K562 (cell line): Measurements from ENCODE around the gene XKR7. TPM values are rescaled to one million over a fixed set of nuclear protein-coding genes. Genes with fewer than 3 reads are reported as not detected.
"Not testable (repeated sequence)": the region's sequence is repeated elsewhere in the genome, so short reads cannot be mapped to it uniquely, and the experiment has no call there.

Source experiments
- ATAC-seq: fragments of 200-7000 bp; cut with Tn5 transposase; 3 replicates; pipeline ENCODE4 v1.9.1; 2020; ENCODE audit warnings: moderate library complexity
- BruUV-seq: library from RNA; stranded (reverse); fragments of 400-500 nt; replicated peaks from 2 replicates; lab custom pipeline; 2021; lab: Mats Ljungman, UMichigan
- CTCF ChIA-PET: fragments of 300-600 bp; formaldehyde crosslinking; extraction: SDS; loops from one replicate; lab custom pipeline; 2021; ENCODE audit warnings: low intra/inter-chr PET ratio; lab: Yijun Ruan, JAX
- POLR2A ChIA-PET: fragments of 300-600, 350-650 bp; sonication (Branson Sonifier 250); formaldehyde crosslinking; extraction: SDS; loops from one replicate; lab custom pipeline; 2021; ENCODE audit warnings: antibody characterized with exemption, inconsistent platforms; lab: Yijun Ruan, JAX
- DNase-seq, 4 experiments: peaks; one replicate each; pipeline versions ENCODE4 v3.0.0 to v3.0.0-alpha.2; 2011 to 2018; ENCODE audit warnings: low spot score in 3 of 4, mixed read lengths in 3 of 4; ENCODE audit errors: extremely low read depth in 1 of 4
- FAIRE-seq: peaks from 2 replicates; lab custom pipeline; 2011; peaks lifted over from hg19 to GRCh38; lab: Jason Lieb, UNC
- H2AFZ ChIP-seq: 2 replicates; pipeline ENCODE4 v1.6.0; 2011; ENCODE audit warnings: low read depth, low read length, control low read depth, inconsistent platforms
- H3K27ac ChIP-seq: fragments of 200-600 bp; 3 replicates; pipeline ENCODE4 v1.8.0; 2011; ENCODE audit warnings: low read depth, mild to moderate bottlenecking, control low read depth, inconsistent platforms, low read length, moderate library complexity, mixed read lengths; ENCODE audit errors: extremely low read depth
- H3K27me3 ChIP-seq, 2 experiments: fragments of 300-600 bp in 1 of 2; 2 replicates in 1 of 2; 3 replicates in 1 of 2; pipeline versions ENCODE4 v1.6.0 to v1.8.0; 2011; ENCODE audit warnings: inconsistent platforms in 2 of 2, low read length in 2 of 2, mild to moderate bottlenecking in 1 of 2, mixed read lengths in 1 of 2, moderate library complexity in 1 of 2; ENCODE audit not compliant: control insufficient read depth in 2 of 2, insufficient read depth in 2 of 2
- H3K36me3 ChIP-seq: fragments of 300-600 bp; 3 replicates; pipeline ENCODE4 v1.8.0; 2011; ENCODE audit warnings: mild to moderate bottlenecking, low read length, inconsistent platforms; ENCODE audit not compliant: control insufficient read depth, insufficient read depth
- H3K4me1 ChIP-seq, 2 experiments: fragments of 200-600 bp in 1 of 2; replicated peaks in 1 of 2; 2 replicates in 1 of 2; 3 replicates in 1 of 2; pipeline versions ENCODE4 v1.5.1 to v1.8.0; 2011; ENCODE audit warnings: inconsistent platforms in 2 of 2, low read length in 2 of 2, mild to moderate bottlenecking in 1 of 2, mixed read lengths in 1 of 2, moderate library complexity in 1 of 2; ENCODE audit not compliant: control insufficient read depth in 2 of 2, insufficient read depth in 2 of 2
- H3K4me2 ChIP-seq: 2 replicates; pipeline ENCODE4 v1.6.1; 2011; ENCODE audit warnings: low read length, control low read depth, inconsistent platforms, mixed read lengths; ENCODE audit not compliant: insufficient read depth
- H3K4me3 ChIP-seq: fragments of 200-600 bp; sonication (generic), shearing (Covaris generic); 2 replicates; pipeline ENCODE4 v1.5.1; 2016; ENCODE audit warnings: control low read depth, inconsistent platforms
- H3K79me2 ChIP-seq: fragments of 200-600 bp; 3 replicates; pipeline ENCODE4 v1.8.0; 2011; ENCODE audit warnings: low read length, inconsistent platforms; ENCODE audit not compliant: control insufficient read depth, insufficient read depth
- H3K9ac ChIP-seq, 2 experiments: 2 replicates each; pipeline versions ENCODE4 v1.6.0 to v1.6.1; 2011; ENCODE audit warnings: low read depth in 2 of 2, low read length in 2 of 2, control low read depth in 1 of 2, inconsistent platforms in 1 of 2, mild to moderate bottlenecking in 1 of 2, mixed read lengths in 1 of 2; ENCODE audit not compliant: insufficient read depth in 1 of 2
- H3K9me1 ChIP-seq: one replicate; pipeline ENCODE4 v1.6.0; 2011; ENCODE audit warnings: inconsistent platforms, mild to moderate bottlenecking, low read length, moderate library complexity; ENCODE audit not compliant: control insufficient read depth, insufficient read depth
- H3K9me3 ChIP-seq: replicated peaks from 2 replicates; pipeline ENCODE4 v1.5.1; 2011; ENCODE audit warnings: low read depth, low read length, inconsistent platforms; ENCODE audit not compliant: control insufficient read depth, insufficient read depth
- H4K20me1 ChIP-seq: replicated peaks from 2 replicates; pipeline ENCODE4 v1.6.1; 2011; ENCODE audit warnings: low read length, inconsistent platforms, mixed read lengths; ENCODE audit not compliant: control insufficient read depth, insufficient read depth
- ATF3 ChIP-seq, 2 experiments: fragments of 450-650 bp in 1 of 2; sonication (generic) in 1 of 2; formaldehyde crosslinking in 1 of 2; IDR thresholded peaks in 1 of 2; conservative IDR thresholded peaks in 1 of 2; 2 replicates each; pipeline versions ENCODE4 v1.6.1 to v1.8.1; 2016 to 2023; ENCODE audit warnings: mild to moderate bottlenecking in 2 of 2, moderate library complexity in 2 of 2, inconsistent platforms in 1 of 2, missing genetic modification reagents in 1 of 2
- CEBPB ChIP-seq: fragments of 450-650 bp; IDR thresholded peaks from 2 replicates; pipeline ENCODE4 v1.6.1; 2016; ENCODE audit warnings: missing genetic modification characterization, missing compliant biosample characterization
- CEBPG ChIP-seq, 3 experiments: fragments of 200-800 bp in 1 of 3; sonication (Bioruptor generic) in 1 of 3; sonication (generic) in 1 of 3; formaldehyde crosslinking in 1 of 3; IDR thresholded peaks in 2 of 3; conservative IDR thresholded peaks in 1 of 3; 2 replicates each; pipeline versions ENCODE4 v1.6.1 to v1.8.0; 2016 to 2022; ENCODE audit warnings: missing compliant biosample characterization in 2 of 3, missing genetic modification characterization in 2 of 3, mild to moderate bottlenecking in 1 of 3, missing genetic modification reagents in 1 of 3
- WGBS: fragments of 100-300 bp; shearing (Covaris generic); methylation state at CpG from one replicate; pipeline ENCODE4 v1.1.6; 2016; ENCODE audit warnings: low coverage, mixed read lengths; ENCODE audit not compliant: insufficient coverage; ENCODE audit errors: missing lambda C conversion rate; 5-methylcytosine and 5-hydroxymethylcytosine counted together
- in situ Hi-C: fragments of 300-500 bp; cut with MboI; formaldehyde crosslinking; loops from 4 replicates; pipeline ENCODE4 v1.15.0; 2018; ENCODE audit warnings: inconsistent platforms, mixed read lengths
- intact Hi-C: fragments of 100-400 bp; cut with micrococcal nuclease; formaldehyde crosslinking; loops from 2 replicates; pipeline ENCODE4 v1.14.2; 2022
- polyA plus RNA-seq, 8 experiments: library from polyadenylated mRNA; depleted of rRNA in 4 of 8; stranded (reverse) in 5 of 8; unstranded in 3 of 8; fragments of >200 nt; fragmentation: Nextera tagmentation in 2 of 8; fragmentation: Illumina TruSeq in 1 of 8; extraction: Ambion mirVana in 2 of 8; extraction: Trizol in 1 of 8; gene quantifications; 2 replicates each; pipeline versions ENCODE4 v1.2.1 to v1.2.3, GENCODE V29; 2011 to 2014; ENCODE audit warnings: inconsistent platforms in 1 of 8, missing spikeins in 1 of 8
- total RNA-seq, 7 experiments: library from RNA; depleted of rRNA in 6 of 7; stranded (reverse); fragments of >200 nt in 6 of 7; fragmentation: Illumina TruSeq in 2 of 7; extraction: Trizol in 2 of 7; gene quantifications; 2 replicates each; pipeline versions ENCODE4 v1.2.1 to v1.2.3, GENCODE V29; 2011 to 2021; ENCODE audit warnings: low replicate concordance in 1 of 7

XKR7 gene
- total and polyA plus RNA-seq, 9 of the 15 experiments (the other 6 are each of a cell fraction or from before 2014, with no cell fraction given), result 0.02 TPM; not detected in 8

GRCh38 chr20:32033721-32034120 is 65.8 kb downstream of the XKR7 start:
- FAIRE-seq, ATAC-seq: not testable (repeated sequence)

More at GRCh38 chr20:32033721-32034120, 65.8 kb downstream of the XKR7 start:
- DNase-seq; BruUV-seq; H3K79me2 ChIP-seq; H3K4me2 ChIP-seq; H3K36me3 ChIP-seq; H2AFZ ChIP-seq; CTCF ChIA-PET; TF ChIP-seq CEBPG (CRISPR knock-in tag; IDR thresholded peaks at IDR 0.05); ATF3 (CRISPR knock-in tag; conservative IDR thresholded peaks at IDR 0.05): not testable (repeated sequence)
- peaks cover 11% of the 10 kb centered on the region in 2 experiments for H3K4me1 ChIP-seq
- WGBS, result 14% methylated on average over 3 of the region's 3 CpGs
- intact Hi-C loops, result loop anchor here (5.0 to 10.0 kb wide), 2 partner anchors 81 to 209 kb away; partner anchors contain the start of gene PDRG1
- TF ChIP-seq CEBPG (tag; conservative IDR thresholded peaks at IDR 0.05 in 1 of 2, IDR thresholded peaks at IDR 0.05 in 1 of 2) (0 out of 4 replicates have a peak, but pooled peaks of 1 of the 2 experiments have one; percentile 11), CEBPB (tag) (0 out of 2 replicates have a peak, but pooled peaks have one; percentile 11), ATF3 (IDR thresholded peaks at IDR 0.05) (peak; percentile 54)
- TF ChIP-seq, all 486 proteins: peak for 3; not testable (repeated sequence) for 483
- H3K4me3 ChIP-seq, H3K9ac ChIP-seq, in situ Hi-C loops, H3K9me1 ChIP-seq, H4K20me1 ChIP-seq, H3K27ac ChIP-seq, H3K9me3 ChIP-seq: not testable (repeated sequence)
- peaks cover 6 to 38% of the 10 kb centered on the region in 2 experiments; a peak in 4 of 5 replicates for H3K27me3 ChIP-seq
- POLR2A ChIA-PET, result interaction anchor here (0.7 kb wide), 1 partner anchor 13 kb away, joined by 3 read pairs; no protein-coding TSS in a partner anchor
